Mucosa of gallbladder (tissue), 1 donor: ENCODE results near the gene NRP1. TPM values are rescaled to one million over a fixed set of nuclear protein-coding genes. Genes with fewer than 3 reads are reported as not detected.

Source experiments
- DNase-seq: peaks from one replicate; pipeline ENCODE4 v3.0.0-alpha.2; 2020; ENCODE audit warnings: low spot score
- total RNA-seq: library from RNA; stranded (reverse); gene quantifications from one replicate; pipeline ENCODE4 v1.2.1, GENCODE V29; 2021
- donor health status: DM: no; HTN: no; CAD: no.

The NRP1 gene
- total RNA-seq, 1 donor from 2014 or later = 76.2 TPM

GRCh38 chr10:33260403-33261149 lies 73.9 kb downstream of the NRP1 start:
- DNase-seq = no peak

GRCh38 chr10:33258967-33259366 lies 75.5 kb downstream of the NRP1 start:
- no peak for DNase-seq

DNA sequence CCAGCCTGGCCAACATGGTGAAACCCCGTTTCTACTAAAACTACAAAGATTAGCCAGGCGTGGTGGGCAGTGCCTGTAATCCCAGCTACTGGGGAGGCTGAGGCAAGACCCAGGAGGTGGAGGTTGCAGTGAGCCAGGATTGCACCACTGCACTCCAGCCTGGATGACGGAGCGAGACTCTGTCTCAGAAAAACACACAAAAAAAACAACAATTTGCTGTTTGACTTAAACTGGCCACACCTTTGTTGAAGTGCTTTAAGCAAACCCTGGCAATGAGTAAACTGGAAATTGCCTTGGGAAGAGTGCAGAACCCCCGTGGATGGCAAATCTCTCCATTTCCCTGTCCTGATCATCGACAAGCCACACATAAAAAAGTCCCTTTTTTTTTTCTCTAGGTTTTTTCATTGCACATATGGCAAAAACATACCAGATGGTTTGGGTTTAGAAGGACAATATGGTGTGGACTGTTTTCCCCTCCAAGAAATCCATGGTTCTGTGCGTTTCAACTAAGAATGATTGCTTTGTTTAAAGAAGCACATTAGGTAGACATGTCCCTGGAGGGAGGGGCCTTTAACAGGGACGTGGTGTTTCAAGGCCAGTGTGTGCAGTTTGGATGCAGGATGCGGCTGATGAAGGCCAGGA lies 76.9 kb downstream of the NRP1 start:
- DNase-seq = no peak

GRCh38 chr10:33256458-33256857 lies 78.0 kb downstream of the NRP1 start:
- no peak for DNase-seq

DNA sequence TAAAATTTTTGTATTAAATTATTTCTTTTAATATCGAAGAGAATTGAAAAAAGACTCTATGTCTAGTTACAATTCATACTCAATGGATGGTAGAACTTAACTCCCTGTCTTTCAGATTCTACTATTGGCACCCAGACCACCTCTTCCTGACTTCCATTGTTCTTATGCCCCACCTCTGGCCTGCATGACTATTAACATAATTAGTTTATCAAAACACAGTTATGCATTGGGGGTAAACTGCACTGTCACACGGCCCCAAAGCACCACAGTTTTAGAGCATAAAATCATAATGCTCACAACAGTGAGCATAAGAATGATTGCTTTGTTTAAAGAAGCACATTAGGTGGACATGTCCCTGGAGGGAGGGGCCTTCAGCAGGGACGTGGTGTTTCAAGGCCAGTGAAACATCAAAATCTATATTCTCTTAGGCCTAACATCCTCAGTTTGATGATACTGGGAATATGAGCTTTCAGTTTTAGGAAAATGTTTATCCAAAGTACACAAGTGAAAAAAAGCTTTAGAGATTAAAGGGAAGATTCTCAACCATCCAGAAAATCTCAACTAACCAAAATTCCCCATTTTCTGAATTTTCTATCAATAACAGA lies 79.8 kb downstream of the NRP1 start:
- no peak for DNase-seq

DNA sequence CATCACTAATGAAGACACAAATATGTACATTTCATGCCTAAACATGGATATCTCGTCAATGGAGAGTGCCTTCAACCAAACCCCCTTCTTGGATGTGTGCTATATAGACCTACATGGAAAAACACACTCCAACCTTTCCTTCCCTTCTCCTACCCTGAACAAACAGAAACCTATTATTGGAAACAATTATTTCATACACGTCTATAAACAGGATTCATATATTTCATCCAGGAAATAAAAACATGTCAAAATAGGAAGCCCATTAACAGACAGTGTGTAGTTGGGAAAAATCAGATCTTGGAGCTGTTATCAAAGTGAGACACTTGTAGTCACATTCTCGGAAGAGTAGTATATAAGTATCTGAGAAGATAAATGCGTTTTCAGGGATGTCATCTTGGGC lies 81.1 kb downstream of the NRP1 start:
- DNase-seq = no peak

DNA sequence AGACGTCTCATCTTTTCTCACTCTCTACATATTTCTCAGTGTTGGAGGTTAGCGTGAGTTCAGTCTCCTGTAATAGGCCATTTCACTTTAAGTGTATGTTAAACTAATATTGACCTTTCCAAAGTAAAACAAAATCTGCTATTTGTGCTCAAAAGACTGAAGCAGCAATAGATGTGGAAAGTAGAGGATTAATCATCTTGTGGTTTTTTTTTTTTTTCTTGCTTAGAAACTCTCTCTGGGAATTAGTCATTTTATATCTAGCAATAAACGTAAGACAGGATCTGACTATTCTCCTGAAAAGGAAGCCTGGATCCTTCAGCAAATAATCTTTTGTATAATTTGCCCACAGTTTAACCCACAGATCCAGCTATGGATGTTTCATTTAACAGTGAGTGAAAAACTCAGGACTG lies 81.7 kb downstream of the NRP1 start:
- DNase-seq = no peak

GRCh38 chr10:33252324-33252723 lies 82.1 kb downstream of the NRP1 start:
- DNase-seq = no peak

DNA sequence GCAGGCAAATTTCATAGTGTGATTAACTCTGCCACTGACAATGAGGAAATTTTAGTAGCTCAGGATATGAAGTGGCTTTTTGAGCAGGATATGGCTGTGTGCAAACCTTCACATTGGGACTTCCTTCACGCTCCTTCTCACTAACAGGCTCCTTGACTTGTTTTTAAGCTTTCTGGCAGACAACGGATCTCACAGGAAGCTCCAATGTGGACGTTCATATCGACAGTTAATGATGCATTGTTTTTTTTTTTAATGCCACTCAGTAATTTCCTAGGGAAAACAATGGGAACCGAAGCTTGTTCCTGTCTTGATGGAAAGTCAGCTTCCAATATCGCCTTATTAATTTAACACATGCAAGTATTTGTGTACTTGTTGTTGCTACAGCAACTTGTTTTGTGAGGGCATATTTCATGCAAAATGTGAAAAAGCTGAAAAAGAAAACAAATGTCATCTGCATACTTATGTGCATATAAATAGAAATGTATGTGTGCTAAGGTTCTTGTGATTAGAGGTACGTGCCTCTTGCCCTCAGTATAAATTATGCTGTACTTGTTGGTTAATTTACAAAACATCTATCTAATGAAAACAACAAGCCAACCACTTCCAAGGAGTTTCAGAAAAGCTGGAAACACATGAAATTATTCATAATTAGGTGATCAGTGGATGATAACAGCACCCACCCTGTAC lies 84.7 kb downstream of the NRP1 start:
- DNase-seq = no peak

DNA sequence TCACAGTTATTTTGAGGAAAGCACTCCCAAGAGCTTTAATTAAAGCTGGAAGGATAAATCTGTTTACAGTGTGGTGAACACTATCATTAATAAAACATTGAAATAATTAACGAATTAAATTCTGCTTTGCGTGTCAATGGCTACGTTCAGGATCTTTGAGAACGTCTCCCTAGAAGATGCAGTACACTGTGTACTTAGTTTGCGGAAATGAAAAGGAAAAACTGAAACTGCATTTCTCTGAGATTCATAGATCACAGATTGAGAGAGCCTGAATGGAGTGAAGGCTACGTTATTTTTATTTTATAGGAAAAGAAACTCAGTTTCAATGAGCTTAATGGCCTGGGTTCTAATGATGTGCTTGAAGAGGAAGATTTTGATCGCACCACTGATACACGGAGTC lies 85.3 kb downstream of the NRP1 start:
- DNase-seq = no peak

DNA sequence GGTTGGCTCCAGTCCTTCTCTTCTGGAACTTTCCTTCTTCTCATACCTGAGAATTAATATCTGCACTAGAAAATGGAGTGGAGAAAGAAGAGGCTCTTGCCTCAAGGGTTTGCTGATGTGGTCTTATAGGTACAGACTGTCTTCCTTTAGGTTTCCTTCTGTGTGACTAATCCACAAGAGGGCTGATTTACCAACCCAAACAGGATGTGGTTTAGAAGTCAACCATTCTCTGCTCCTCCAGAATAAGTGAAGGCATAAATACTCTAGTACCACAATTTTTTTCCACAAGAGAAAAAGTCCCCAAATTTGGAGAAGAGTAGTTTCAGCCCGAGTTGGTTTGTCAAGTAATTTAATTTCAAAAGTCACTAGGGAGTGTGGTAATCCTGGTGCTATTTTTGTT lies 85.8 kb downstream of the NRP1 start:
- no peak for DNase-seq

DNA sequence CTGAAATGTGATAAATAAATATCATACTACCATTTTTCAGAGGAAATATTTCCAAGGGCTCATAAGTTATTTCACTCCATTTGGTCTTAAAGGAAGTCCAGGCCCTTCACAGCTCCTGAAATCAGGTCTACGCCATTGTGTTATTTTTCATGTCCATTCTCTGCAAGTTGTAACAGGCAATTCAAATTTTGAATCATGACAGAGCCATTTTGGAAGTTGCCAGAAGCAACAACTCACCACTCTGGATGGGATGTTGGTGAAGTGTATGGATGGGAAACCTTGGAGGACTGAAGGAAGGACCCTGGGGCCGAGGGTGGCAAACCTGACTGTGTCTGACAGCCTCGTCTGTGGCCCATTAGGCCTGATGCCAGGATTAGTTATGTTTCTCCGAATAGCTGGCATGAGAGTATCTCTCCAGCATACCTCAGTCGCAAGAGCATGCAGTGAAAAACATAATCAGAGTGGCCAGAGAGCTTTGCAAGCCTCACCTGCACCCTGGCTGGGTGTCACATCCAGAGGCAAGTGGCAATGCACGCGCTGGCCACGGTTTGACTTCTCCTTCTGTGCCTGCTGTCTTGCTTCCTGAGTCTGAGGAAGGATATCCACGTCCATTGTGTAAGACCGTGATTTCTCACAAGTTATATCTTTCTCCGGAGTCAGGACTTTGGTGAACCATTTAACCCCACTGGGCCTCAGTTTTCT lies 87.1 kb downstream of the NRP1 start:
- DNase-seq = no peak

DNA sequence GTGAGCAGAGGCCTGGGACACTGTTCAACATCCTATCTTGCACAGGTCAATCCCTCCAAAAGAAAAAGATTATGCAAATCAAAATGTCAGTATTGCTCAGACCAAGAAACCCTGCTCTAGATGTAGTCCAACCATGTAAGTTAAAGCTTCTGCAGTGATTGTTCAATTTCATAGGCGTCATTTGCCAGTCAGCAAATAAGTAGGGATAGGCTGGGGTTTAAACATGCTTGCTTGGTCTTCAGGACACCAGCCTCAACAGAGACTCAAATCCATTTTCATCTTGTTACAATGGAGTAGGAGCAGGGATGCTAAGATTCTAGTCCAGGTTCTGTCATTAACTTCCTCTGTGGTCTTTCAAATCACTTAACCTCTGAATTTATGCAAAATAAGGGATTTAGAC lies 89.1 kb downstream of the NRP1 start:
- no peak for DNase-seq

DNA sequence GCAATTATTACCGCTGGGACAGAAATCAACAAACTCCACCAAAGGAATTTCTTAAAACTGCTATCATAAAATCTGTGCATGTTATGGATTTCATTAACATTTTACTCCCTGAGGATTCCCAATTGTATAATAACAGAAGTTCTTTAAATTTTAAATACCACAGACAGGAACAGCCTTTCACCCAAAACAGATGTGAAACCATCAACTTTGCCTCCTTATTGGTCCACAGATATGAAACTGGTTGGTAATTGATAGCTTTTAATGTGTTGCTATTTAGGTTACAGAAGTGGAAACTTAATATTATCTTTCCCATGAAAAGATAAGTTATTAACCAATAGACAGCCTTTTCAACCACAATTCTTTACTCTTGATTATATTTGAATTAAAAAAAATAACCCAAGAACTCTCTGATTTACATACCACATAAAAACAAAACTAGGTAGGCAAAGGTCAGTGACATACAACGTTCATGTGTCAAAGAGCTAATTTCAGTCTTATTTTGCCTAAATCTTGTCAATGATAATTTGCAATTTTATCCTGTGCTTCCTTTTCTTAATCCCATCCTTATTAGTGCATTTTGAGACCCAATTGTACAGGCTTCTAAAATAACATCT lies 90.0 kb downstream of the NRP1 start:
- DNase-seq = no peak

DNA sequence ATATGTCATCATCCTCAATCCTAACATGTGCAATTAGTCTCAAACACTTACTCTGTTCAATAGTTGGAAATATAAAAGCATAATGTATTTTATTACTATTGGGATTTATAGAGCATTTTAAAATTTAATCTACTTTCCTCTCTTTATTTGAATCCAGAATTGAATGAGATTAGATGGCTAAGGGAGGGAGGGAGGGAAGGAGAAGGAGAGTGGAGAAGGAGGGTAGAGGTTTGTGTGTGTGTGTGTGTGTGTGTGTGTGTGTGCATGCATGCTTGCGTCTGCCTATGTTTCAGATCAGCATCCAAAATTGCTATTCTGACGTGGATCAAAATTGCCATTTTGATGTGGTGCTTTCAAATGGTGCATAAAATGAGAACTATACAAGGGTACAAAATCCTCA lies 90.8 kb downstream of the NRP1 start:
- no peak for DNase-seq

- no peak for DNase-seq
These were observed 91.5 kb downstream of the NRP1 start for GRCh38 chr10:33242931-33243330.

DNA sequence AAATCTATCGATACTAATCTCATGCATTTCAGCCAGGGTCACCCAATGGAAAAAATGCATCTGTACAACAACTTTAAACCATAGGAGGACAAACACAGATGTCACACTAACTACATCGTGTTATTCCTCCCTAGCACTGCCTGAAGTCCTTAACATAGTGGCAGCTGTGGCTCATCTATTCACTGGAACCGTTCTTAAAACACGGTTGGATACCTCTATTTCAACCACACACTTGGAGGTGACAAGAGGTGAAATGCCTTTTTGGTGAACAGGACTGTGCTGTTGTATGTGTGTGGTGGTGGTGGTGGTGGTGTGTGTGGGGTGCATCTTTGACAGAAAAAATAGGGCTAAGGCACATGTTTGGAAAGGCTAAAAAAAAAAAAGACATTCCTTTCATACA lies 93.1 kb downstream of the NRP1 start:
- no peak for DNase-seq

DNA sequence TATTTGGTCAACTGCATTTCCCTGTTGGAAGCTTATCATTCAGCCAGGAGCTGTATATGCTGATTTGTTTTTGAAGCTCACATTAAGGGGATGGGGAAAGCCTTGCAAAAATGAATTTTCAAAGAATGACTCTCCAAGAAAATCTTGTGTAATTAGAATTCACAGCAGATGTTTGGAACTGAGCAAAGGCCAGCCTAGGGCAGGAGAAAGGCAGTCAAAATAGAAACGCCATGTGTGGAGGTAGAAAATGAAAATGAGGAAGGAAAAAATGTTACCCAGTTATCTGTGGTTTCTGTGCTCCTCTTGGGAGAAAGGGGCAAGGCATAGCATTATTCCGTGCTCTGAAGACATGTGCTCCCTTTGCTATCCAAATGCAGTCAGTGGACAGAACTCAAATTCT lies 93.5 kb downstream of the NRP1 start:
- no peak for DNase-seq

- no peak for DNase-seq
These were observed 94.2 kb downstream of the NRP1 start for GRCh38 chr10:33240258-33240657.

DNA sequence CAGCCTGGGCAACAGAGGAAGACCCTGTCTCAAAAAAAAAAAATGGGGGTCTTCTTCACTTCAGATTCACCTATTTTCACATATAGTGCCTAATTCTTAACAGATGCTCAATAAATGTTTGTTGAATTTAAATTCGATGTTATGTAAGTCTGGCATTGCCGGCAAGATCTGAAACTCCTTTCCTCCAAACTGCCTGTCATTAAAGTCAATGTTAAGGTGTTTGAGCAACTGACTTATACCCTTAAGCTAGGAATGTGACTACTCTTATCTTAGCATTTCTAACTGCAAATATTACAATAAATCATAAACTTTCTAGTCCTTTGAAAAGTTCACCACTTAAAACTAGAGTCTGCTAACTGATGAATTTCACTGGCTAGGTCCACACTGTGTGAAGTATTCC lies 95.2 kb downstream of the NRP1 start:
- no peak for DNase-seq

- no peak for DNase-seq
These were observed 95.8 kb downstream of the NRP1 start for GRCh38 chr10:33238643-33239042.
